Measurements from ENCODE around the gene GRAMD1B. TPM values are rescaled to one million over a fixed set of nuclear protein-coding genes. Genes with fewer than 3 reads are reported as not detected.
"Not testable (repeated sequence)": the region's sequence is repeated elsewhere in the genome, so short reads cannot be mapped to it uniquely, and the experiment has no call there.

Gene GRAMD1B
- total and polyA plus RNA-seq, 2 experiments from 2014 or later: 9.0 to 20.4 TPM

DNA sequence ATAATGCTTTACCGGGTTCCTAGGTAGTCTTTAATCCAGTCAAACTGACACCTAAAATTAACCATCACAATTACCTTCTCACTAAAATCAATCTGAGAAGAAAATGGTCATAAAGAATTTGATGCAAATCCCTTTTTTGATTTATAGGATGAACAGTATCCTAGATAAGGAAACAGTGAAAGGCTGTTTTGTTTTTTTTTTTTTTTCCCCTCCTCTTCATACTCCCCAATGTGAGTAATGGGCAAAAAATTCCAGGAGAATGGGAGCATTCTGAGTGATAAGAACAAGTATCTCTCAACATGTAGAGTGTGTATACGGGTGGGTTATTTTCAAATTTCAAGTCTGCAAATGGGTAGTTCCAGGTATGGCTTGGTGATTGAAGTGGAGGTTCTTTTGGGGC, 28.4 kb downstream of the GRAMD1B start:
- DNase-seq (ENCODE audit: low spot score): no peak
- H3K27ac ChIP-seq: no peak overlapping the region
- no peaks in the 10 kb centered on the region for H4K20me1 ChIP-seq (ENCODE audit: insufficient read depth, poor library complexity, severe bottlenecking)
- H3K36me3 ChIP-seq (replicated peaks; ENCODE audit: insufficient read depth, low read depth): no peaks in the 10 kb centered on the region
- WGBS (ENCODE audit: low lambda C conversion rate, missing lambda C conversion rate): 81% methylated on average over 2 of the region's 2 CpGs
- H3K9me2 ChIP-seq (replicated peaks; ENCODE audit: insufficient read depth): no peaks in the 10 kb centered on the region
- no peak overlapping the region for H3K4me3 ChIP-seq
- H3K4me2 ChIP-seq: no peak overlapping the region
- TF ChIP-seq, protein P1, sequence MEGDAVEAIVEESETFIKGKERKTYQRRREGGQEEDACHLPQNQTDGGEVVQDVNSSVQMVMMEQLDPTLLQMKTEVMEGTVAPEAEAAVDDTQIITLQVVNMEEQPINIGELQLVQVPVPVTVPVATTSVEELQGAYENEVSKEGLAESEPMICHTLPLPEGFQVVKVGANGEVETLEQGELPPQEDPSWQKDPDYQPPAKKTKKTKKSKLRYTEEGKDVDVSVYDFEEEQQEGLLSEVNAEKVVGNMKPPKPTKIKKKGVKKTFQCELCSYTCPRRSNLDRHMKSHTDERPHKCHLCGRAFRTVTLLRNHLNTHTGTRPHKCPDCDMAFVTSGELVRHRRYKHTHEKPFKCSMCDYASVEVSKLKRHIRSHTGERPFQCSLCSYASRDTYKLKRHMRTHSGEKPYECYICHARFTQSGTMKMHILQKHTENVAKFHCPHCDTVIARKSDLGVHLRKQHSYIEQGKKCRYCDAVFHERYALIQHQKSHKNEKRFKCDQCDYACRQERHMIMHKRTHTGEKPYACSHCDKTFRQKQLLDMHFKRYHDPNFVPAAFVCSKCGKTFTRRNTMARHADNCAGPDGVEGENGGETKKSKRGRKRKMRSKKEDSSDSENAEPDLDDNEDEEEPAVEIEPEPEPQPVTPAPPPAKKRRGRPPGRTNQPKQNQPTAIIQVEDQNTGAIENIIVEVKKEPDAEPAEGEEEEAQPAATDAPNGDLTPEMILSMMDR (IDR thresholded peaks at IDR 0.05; ENCODE audit: poor library complexity): no peak
- no peak for TF ChIP-seq EZH2phosphoT487 (IDR thresholded peaks at IDR 0.05; ENCODE audit: low read depth, severe bottlenecking, unreplicated experiment)
- no peak for TF ChIP-seq EZH2 (IDR thresholded peaks at IDR 0.05; ENCODE audit: borderline replicate concordance)
- no peaks in the 10 kb centered on the region for H3K4me1 ChIP-seq (ENCODE audit: insufficient read depth)
- H2AFZ ChIP-seq: no peak overlapping the region
- no peaks in the 10 kb centered on the region for H3K79me2 ChIP-seq
- no peaks in the 10 kb centered on the region for H3K9me3 ChIP-seq (ENCODE audit: low read depth)
- H3K27me3 ChIP-seq: no peaks in the 10 kb centered on the region

DNA sequence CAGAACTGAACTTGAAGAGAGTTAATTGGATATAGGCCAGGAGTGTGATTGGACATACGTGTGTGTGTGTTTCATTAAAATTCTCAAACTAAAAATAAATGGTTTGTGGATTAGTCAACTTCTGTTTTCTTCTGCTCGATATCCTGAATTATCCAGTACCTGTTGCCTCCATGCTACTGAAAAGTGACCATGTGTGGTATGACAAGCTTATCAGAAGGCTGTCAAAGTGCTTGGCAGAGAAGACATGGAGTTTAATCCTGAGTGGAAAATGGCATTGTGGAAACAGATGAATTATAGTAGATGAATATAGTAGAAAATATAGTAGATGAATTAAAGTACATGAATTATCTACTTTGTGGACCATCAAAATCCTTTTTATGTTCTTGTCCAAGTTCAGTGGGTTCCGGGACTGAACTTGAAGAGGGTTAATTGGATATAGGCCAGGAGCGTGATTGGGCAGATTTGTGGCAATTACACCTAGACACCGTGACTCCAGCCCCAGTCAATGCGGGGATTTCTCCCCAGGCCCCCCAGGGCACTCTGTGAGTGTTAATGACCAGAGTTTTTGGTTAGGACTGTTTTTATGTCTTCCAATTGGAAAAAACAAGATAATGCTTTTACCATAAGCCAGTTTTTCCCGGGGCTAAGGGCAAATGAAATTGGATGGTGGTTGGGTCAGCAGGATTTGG, 30.1 kb downstream of the GRAMD1B start:
- no peaks in the 10 kb centered on the region for H3K9me2 ChIP-seq (replicated peaks; ENCODE audit: insufficient read depth)
- no peak overlapping the region for H2AFZ ChIP-seq
- H3K27ac ChIP-seq: no peak overlapping the region
- H4K20me1 ChIP-seq (ENCODE audit: insufficient read depth, poor library complexity, severe bottlenecking): no peaks in the 10 kb centered on the region
- H3K4me2 ChIP-seq: no peak overlapping the region
- no peak for TF ChIP-seq EZH2 (IDR thresholded peaks at IDR 0.05; ENCODE audit: borderline replicate concordance)
- TF ChIP-seq EZH2phosphoT487 (IDR thresholded peaks at IDR 0.05; ENCODE audit: low read depth, severe bottlenecking, unreplicated experiment): no peak
- TF ChIP-seq, protein P1 (IDR thresholded peaks at IDR 0.05; ENCODE audit: poor library complexity): no peak
- no peaks in the 10 kb centered on the region for H3K9me3 ChIP-seq (ENCODE audit: low read depth)
- 65% methylated on average over 7 of the region's 7 CpGs for WGBS (ENCODE audit: low lambda C conversion rate, missing lambda C conversion rate)
- no peaks in the 10 kb centered on the region for H3K27me3 ChIP-seq
- H3K4me1 ChIP-seq (ENCODE audit: insufficient read depth): no peaks in the 10 kb centered on the region
- H3K36me3 ChIP-seq (replicated peaks; ENCODE audit: insufficient read depth, low read depth): no peaks in the 10 kb centered on the region
- H3K79me2 ChIP-seq: no peaks in the 10 kb centered on the region
- DNase-seq (ENCODE audit: low spot score): no peak
- no peak overlapping the region for H3K4me3 ChIP-seq

GRCh38 chr11:123461164-123461563, 31.1 kb downstream of the GRAMD1B start:
- Histone ChIP-seq H2AFZ (no peak overlapping the region), H3K4me2 (no peak overlapping the region), H3K27me3 (no peaks in the 10 kb centered on the region), H3K9me3 (ENCODE audit: low read depth) (no peaks in the 10 kb centered on the region), H3K36me3 (replicated peaks; ENCODE audit: insufficient read depth, low read depth) (no peaks in the 10 kb centered on the region), H4K20me1 (ENCODE audit: insufficient read depth, poor library complexity, severe bottlenecking) (no peaks in the 10 kb centered on the region), H3K79me2 (no peaks in the 10 kb centered on the region), H3K4me1 (ENCODE audit: insufficient read depth) (no peaks in the 10 kb centered on the region), H3K27ac (no peak overlapping the region), H3K9me2 (replicated peaks; ENCODE audit: insufficient read depth) (no peaks in the 10 kb centered on the region), H3K4me3 (no peak overlapping the region)
- TF ChIP-seq, protein P1 (IDR thresholded peaks at IDR 0.05; ENCODE audit: poor library complexity): no peak
- TF ChIP-seq EZH2phosphoT487 (IDR thresholded peaks at IDR 0.05; ENCODE audit: low read depth, severe bottlenecking, unreplicated experiment) (no peak), EZH2 (IDR thresholded peaks at IDR 0.05; ENCODE audit: borderline replicate concordance) (no peak)
- no peak for DNase-seq (ENCODE audit: low spot score)
- 76% methylated on average over 4 of the region's 4 CpGs for WGBS (ENCODE audit: low lambda C conversion rate, missing lambda C conversion rate)

GRCh38 chr11:123465667-123466066, 35.6 kb downstream of the GRAMD1B start:
- not testable (repeated sequence) for H3K79me2 ChIP-seq; H2AFZ ChIP-seq; H3K9me3 ChIP-seq (ENCODE audit: low read depth); H3K27me3 ChIP-seq; H3K9me2 ChIP-seq (replicated peaks; ENCODE audit: insufficient read depth); DNase-seq (ENCODE audit: low spot score); H3K4me2 ChIP-seq; H3K4me1 ChIP-seq (ENCODE audit: insufficient read depth); H3K4me3 ChIP-seq; H3K27ac ChIP-seq; H3K36me3 ChIP-seq (replicated peaks; ENCODE audit: insufficient read depth, low read depth); H4K20me1 ChIP-seq (ENCODE audit: insufficient read depth, poor library complexity, severe bottlenecking)
- WGBS (ENCODE audit: low lambda C conversion rate, missing lambda C conversion rate): 97% methylated on average over 7 of the region's 8 CpGs

- not testable (repeated sequence) for H3K27ac ChIP-seq
Observed at GRCh38 chr11:123466172-123466571, 36.1 kb downstream of the GRAMD1B start.

More at GRCh38 chr11:123466172-123466571, 36.1 kb downstream of the GRAMD1B start:
- not testable (repeated sequence) for H3K9me2 ChIP-seq (replicated peaks; ENCODE audit: insufficient read depth); H3K9me3 ChIP-seq (ENCODE audit: low read depth); DNase-seq (ENCODE audit: low spot score); H3K27me3 ChIP-seq; H3K79me2 ChIP-seq; H4K20me1 ChIP-seq (ENCODE audit: insufficient read depth, poor library complexity, severe bottlenecking); H2AFZ ChIP-seq; H3K4me2 ChIP-seq; H3K4me3 ChIP-seq; H3K36me3 ChIP-seq (replicated peaks; ENCODE audit: insufficient read depth, low read depth); H3K4me1 ChIP-seq (ENCODE audit: insufficient read depth)
- 87% methylated on average over 1 of the region's 1 CpG for WGBS (ENCODE audit: low lambda C conversion rate, missing lambda C conversion rate)
